Measurements from ENCODE around the gene ERGIC1. TPM values are rescaled to one million over a fixed set of nuclear protein-coding genes. Genes with fewer than 3 reads are reported as not detected.

Gene ERGIC1
- total RNA-seq, 3 donors from 2014 or later (not counting 1 experiment from before 2014, with no cell fraction given) = 86.2 to 126 (median 121) TPM

DNA sequence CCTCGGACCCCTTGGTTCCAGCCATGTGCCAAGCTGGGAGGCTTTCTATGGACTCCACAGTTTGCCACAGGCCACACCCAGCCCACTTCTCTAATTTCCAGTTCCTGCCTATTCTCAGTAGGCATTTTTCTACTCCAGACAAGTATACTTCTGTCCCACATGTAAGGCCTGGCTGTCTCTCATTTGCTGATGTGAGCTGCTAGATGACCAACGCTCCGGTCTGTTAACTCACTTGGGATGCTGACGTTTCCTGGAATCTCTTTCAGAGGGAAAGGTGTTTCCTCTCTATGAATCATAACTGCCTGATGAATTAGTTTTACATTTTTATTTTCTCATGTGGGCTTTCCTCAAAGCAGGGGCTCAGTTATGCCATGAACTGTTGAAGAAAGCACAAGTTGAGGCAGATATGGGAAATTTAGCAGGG is 36.3 kb downstream of the ERGIC1 start:
- H3K27me3 Mint-ChIP-seq (ENCODE audit: low read depth in 2 of 2) = no peaks in the 10 kb centered on the region
- Histone ChIP-seq H3K36me3 (ENCODE audit: control insufficient read depth, insufficient read depth, low read length) (peaks cover 5% of the 10 kb centered on the region), H3K27ac (ENCODE audit: low read length) (no peak overlapping the region), H3K9me3 (ENCODE audit: control insufficient read depth, insufficient read depth, low read length) (no peaks in the 10 kb centered on the region), H3K4me3 (ENCODE audit: low read length) (no peak overlapping the region), H3K27me3 (ENCODE audit: control insufficient read depth, insufficient read depth, low read length) (no peaks in the 10 kb centered on the region), H3K4me1 (ENCODE audit: control insufficient read depth, insufficient read depth, low read length) (peaks cover 23% of the 10 kb centered on the region)
- TF ChIP-seq, protein P1, sequence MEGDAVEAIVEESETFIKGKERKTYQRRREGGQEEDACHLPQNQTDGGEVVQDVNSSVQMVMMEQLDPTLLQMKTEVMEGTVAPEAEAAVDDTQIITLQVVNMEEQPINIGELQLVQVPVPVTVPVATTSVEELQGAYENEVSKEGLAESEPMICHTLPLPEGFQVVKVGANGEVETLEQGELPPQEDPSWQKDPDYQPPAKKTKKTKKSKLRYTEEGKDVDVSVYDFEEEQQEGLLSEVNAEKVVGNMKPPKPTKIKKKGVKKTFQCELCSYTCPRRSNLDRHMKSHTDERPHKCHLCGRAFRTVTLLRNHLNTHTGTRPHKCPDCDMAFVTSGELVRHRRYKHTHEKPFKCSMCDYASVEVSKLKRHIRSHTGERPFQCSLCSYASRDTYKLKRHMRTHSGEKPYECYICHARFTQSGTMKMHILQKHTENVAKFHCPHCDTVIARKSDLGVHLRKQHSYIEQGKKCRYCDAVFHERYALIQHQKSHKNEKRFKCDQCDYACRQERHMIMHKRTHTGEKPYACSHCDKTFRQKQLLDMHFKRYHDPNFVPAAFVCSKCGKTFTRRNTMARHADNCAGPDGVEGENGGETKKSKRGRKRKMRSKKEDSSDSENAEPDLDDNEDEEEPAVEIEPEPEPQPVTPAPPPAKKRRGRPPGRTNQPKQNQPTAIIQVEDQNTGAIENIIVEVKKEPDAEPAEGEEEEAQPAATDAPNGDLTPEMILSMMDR (IDR thresholded peaks at IDR 0.05) = no peak
- DNase-seq = no peak
- H3K9me3 Mint-ChIP-seq = no peaks in the 10 kb centered on the region
- no peak overlapping the region for H3K27ac Mint-ChIP-seq
- no peak overlapping the region for H3K4me3 Mint-ChIP-seq
- ATAC-seq = no peak
- no peaks in the 10 kb centered on the region for H3K36me3 Mint-ChIP-seq
- H3K4me1 Mint-ChIP-seq = peaks cover 33 to 36% of the 10 kb centered on the region in 2 donors
- intact Hi-C loops (cut with micrococcal nuclease) = no loop called here
- WGBS (ENCODE audit: insufficient coverage) = 60% methylated on average over 4 of the region's 4 CpGs

DNA sequence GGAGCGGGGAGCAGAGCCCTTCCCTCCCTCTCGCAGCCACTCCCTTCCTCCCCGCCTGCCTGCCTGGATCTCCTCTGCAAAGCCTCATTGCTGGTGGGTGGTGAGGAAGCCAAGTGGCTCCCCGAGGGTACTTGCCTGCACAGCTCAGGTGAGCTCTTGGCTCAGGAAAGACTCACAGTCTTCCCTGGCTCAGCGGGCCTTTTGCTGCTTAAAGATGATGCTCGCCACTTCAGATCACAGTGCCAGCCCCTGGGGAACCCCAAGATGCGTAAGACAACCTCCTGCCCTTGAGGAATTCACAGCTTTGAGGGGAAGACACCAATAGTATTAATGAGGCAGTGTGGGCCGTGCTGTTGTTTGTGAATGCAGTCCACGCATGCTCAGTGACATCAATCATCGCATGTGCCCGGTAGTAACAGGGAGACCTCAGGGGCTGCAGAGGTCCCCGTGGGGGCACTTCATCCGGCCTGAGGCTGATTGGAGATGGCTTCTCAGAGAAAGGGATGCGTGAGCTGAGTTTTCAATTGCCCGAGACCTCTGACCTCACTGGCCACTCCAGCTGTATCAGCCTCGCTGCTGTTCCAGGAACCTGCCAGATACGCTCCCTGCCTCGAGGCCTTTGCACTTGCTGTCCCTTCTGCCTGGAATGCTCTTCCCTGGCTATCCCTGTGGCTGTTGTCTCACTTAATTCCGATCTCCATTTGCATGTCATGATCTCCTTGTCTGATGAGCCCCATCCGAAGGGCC is 36.8 kb downstream of the ERGIC1 start:
- DNase-seq (no peak), ATAC-seq (peak; percentile 18 to 57 (median 26))
- 83% methylated on average over 17 of the region's 20 CpGs for WGBS (ENCODE audit: insufficient coverage)
- TF ChIP-seq, protein P1 (IDR thresholded peaks at IDR 0.05) = no peak
- H3K36me3 ChIP-seq (ENCODE audit: control insufficient read depth, insufficient read depth, low read length) = peaks cover 5% of the 10 kb centered on the region
- H3K4me3 Mint-ChIP-seq = no peak overlapping the region
- H3K4me1 Mint-ChIP-seq = peaks cover 37 to 39% of the 10 kb centered on the region in 2 donors
- no peak overlapping the region for H3K4me3 ChIP-seq (ENCODE audit: low read length)
- peaks cover 23% of the 10 kb centered on the region for H3K4me1 ChIP-seq (ENCODE audit: control insufficient read depth, insufficient read depth, low read length)
- no peak overlapping the region for H3K27ac Mint-ChIP-seq
- no peaks in the 10 kb centered on the region for H3K27me3 ChIP-seq (ENCODE audit: control insufficient read depth, insufficient read depth, low read length)
- H3K9me3 ChIP-seq (ENCODE audit: control insufficient read depth, insufficient read depth, low read length) = no peaks in the 10 kb centered on the region
- no peaks in the 10 kb centered on the region for H3K36me3 Mint-ChIP-seq
- intact Hi-C loops (cut with micrococcal nuclease) = no loop called here
- H3K27me3 Mint-ChIP-seq (ENCODE audit: low read depth in 2 of 2) = no peaks in the 10 kb centered on the region
- H3K27ac ChIP-seq (ENCODE audit: low read length) = no peak overlapping the region
- H3K9me3 Mint-ChIP-seq = no peaks in the 10 kb centered on the region

DNA sequence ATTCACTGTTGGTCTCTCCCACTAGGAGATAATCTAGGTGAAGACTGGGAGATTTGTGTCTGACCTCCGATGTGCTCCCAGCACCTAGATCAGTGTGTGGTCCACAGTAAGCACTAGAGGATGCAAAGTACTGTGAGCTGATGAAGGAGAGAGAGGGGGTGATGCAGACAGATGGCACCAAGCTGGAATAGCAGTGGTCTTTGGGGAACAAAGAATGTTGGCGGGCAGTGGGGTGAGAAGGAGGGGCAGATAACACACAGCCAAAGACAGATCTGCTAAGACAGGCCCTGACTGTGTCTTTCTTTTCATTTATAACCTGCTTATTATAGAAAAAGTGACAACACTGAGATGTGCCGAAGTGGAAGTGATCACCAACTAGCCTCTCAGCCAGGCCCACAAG is 37.5 kb downstream of the ERGIC1 start:
- Histone ChIP-seq H3K4me1 (ENCODE audit: control insufficient read depth, insufficient read depth, low read length) (peaks cover 23% of the 10 kb centered on the region), H3K36me3 (ENCODE audit: control insufficient read depth, insufficient read depth, low read length) (peaks cover 5% of the 10 kb centered on the region), H3K9me3 (ENCODE audit: control insufficient read depth, insufficient read depth, low read length) (no peaks in the 10 kb centered on the region), H3K27me3 (ENCODE audit: control insufficient read depth, insufficient read depth, low read length) (no peaks in the 10 kb centered on the region), H3K27ac (ENCODE audit: low read length) (no peak overlapping the region), H3K4me3 (ENCODE audit: low read length) (no peak overlapping the region)
- TF ChIP-seq, protein P1 (IDR thresholded peaks at IDR 0.05) = no peak
- intact Hi-C loops (cut with micrococcal nuclease) = no loop called here
- DNase-seq (no peak), ATAC-seq (no peak)
- Mint-ChIP-seq H3K9me3 (no peaks in the 10 kb centered on the region), H3K36me3 (no peaks in the 10 kb centered on the region), H3K27me3 (ENCODE audit: low read depth in 2 of 2) (no peaks in the 10 kb centered on the region), H3K4me1 (peaks cover 39 to 45% of the 10 kb centered on the region in 2 donors), H3K27ac (no peak overlapping the region), H3K4me3 (no peak overlapping the region)
- WGBS (ENCODE audit: insufficient coverage) = 80% methylated on average over 3 of the region's 3 CpGs

DNA sequence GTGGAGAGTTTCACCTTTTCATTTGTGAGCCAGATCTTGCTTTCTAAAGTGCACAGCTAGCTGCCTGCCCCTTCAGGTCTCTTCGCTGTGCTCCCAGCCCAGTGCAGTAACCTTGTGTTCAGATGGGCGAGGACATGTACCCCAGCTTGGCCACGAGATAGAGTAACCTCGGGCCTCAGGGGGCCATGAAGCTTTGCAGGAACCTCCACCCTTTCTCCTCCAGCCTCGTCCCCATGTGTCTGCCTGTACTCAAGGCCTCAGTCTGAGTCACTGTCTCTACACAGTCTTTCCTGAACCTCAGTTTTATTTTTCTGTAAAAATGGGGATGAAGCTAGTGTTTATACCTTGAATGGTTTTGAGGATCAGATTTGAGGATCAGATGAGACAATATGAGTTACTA is 37.9 kb downstream of the ERGIC1 start:
- Mint-ChIP-seq H3K9me3 (no peaks in the 10 kb centered on the region), H3K4me1 (peaks cover 37 to 50% of the 10 kb centered on the region in 2 donors), H3K36me3 (no peaks in the 10 kb centered on the region), H3K4me3 (no peak overlapping the region), H3K27me3 (ENCODE audit: low read depth in 2 of 2) (no peaks in the 10 kb centered on the region), H3K27ac (no peak overlapping the region)
- no peak for DNase-seq
- Histone ChIP-seq H3K4me1 (ENCODE audit: control insufficient read depth, insufficient read depth, low read length) (peaks cover 23% of the 10 kb centered on the region), H3K4me3 (ENCODE audit: low read length) (no peak overlapping the region), H3K27me3 (ENCODE audit: control insufficient read depth, insufficient read depth, low read length) (no peaks in the 10 kb centered on the region), H3K9me3 (ENCODE audit: control insufficient read depth, insufficient read depth, low read length) (no peaks in the 10 kb centered on the region), H3K27ac (ENCODE audit: low read length) (no peak overlapping the region), H3K36me3 (ENCODE audit: control insufficient read depth, insufficient read depth, low read length) (peaks cover 5% of the 10 kb centered on the region)
- TF ChIP-seq, protein P1 (IDR thresholded peaks at IDR 0.05) = no peak
- no peak for ATAC-seq
- 40% methylated on average over 5 of the region's 5 CpGs for WGBS (ENCODE audit: insufficient coverage)
- intact Hi-C loops (cut with micrococcal nuclease) = no loop called here

All from natural killer cell (primary cell).